Sigmoid colon (tissue), 7 donors: ENCODE measurements around the gene CPSF7. TPM values are rescaled to one million over a fixed set of nuclear protein-coding genes. Genes with fewer than 3 reads are reported as not detected.

Experiments
- DNase-seq: peaks from one replicate; pipeline ENCODE4 v3.0.0-alpha.2; 2019
- H3K27ac ChIP-seq, 4 donors: fragments of 200-600 bp; sonication (generic); one replicate each; pipeline ENCODE4 v1.5.1; 2016 to 2019; ENCODE audit warnings: mild to moderate bottlenecking in 1 of 4
- H3K27me3 ChIP-seq, 3 donors: fragments of 200-600 bp; sonication (generic); one replicate each; pipeline ENCODE4 v1.5.1; 2019; ENCODE audit warnings: mild to moderate bottlenecking in 1 of 3
- H3K36me3 ChIP-seq, 4 donors: fragments of 200-600 bp; sonication (generic); one replicate each; pipeline ENCODE4 v1.5.1; 2016 to 2019
- H3K4me1 ChIP-seq, 4 donors: fragments of 200-600 bp; sonication (generic); one replicate each; pipeline ENCODE4 v1.5.1; 2017 to 2019
- H3K4me3 ChIP-seq, 4 donors: fragments of 200-600 bp; sonication (generic); one replicate each; pipeline ENCODE4 v1.5.1; 2017 to 2019; ENCODE audit warnings: mild to moderate bottlenecking in 2 of 4, moderate library complexity in 1 of 4
- H3K9me3 ChIP-seq, 4 donors: fragments of 200-600 bp in 3 of 4; sonication (generic) in 3 of 4; one replicate each; pipeline versions ENCODE4 v1.5.1 to v1.6.1; 2013 to 2019
- CTCF ChIP-seq, 4 experiments: fragments of 450-650 bp in 3 of 4; fragments of 200-600 bp in 1 of 4; IDR thresholded peaks; one replicate each; pipeline ENCODE4 v1.5.1; 2016 to 2019; ENCODE audit warnings: antibody characterized with exemption in 4 of 4, mild to moderate bottlenecking in 3 of 4, moderate library complexity in 2 of 4
- EP300 ChIP-seq, 4 donors: sonication (generic); formaldehyde crosslinking; IDR thresholded peaks; one replicate each; pipeline ENCODE4 v1.6.1; 2017; ENCODE audit warnings: antibody characterized with exemption in 4 of 4
- POLR2A ChIP-seq, 2 donors: fragments of 450-650 bp; IDR thresholded peaks; one replicate each; pipeline ENCODE4 v1.6.1; 2016; ENCODE audit warnings: antibody characterized with exemption in 2 of 2, mild to moderate bottlenecking in 2 of 2, moderate library complexity in 2 of 2
- POLR2AphosphoS5 ChIP-seq, 4 donors: sonication (generic); formaldehyde crosslinking; IDR thresholded peaks; one replicate each; pipeline ENCODE4 v1.6.1; 2017; ENCODE audit warnings: antibody characterized with exemption in 4 of 4
- WGBS, 2 donors: extraction: QIAGEN DNeasy Blood & Tissue Kit; methylation state at CpG; one replicate each; pipeline ENCODE4 v1.1.7; 2013; 5-methylcytosine and 5-hydroxymethylcytosine counted together
- intact Hi-C: fragments of 100-400 bp; cut with DNase I; formaldehyde crosslinking; loops from one replicate; pipeline ENCODE4 v1.15.1; 2023
- polyA plus RNA-seq, 3 donors: library from polyadenylated mRNA; stranded (reverse); fragments of 200-250 nt; gene quantifications; one replicate each; pipeline ENCODE4 v1.2.3, GENCODE V29; 2013
- total RNA-seq, 4 donors: library from RNA; depleted of rRNA; stranded (reverse); fragments of >200 nt; gene quantifications; one replicate each; pipeline ENCODE4 v1.1.0, GENCODE V29; 2016
- donor health status: healthy with polysubstance abuse.
- donor health status: Bipolar disorder and iron deficiency.
- donor health status: healthy.

The CPSF7 gene
- total RNA-seq: 10 to 100 TPM; 38.2 to 45.4 (median 42.0) TPM
- polyA plus RNA-seq: 10 to 100 TPM; 18.0 to 48.4 (median 19.0) TPM

GRCh38 chr11:61429691-61430582 is at the start of gene CPSF7, which contains the start of gene SDHAF2:
Gene CPSF7, minus strand, starts transcription at chr11:61429975. Its CDS starts 740 bp downstream, at chr11:61429235.
Gene SDHAF2, plus strand, starts transcription at chr11:61430124. Its CDS starts 23 bp downstream, at chr11:61430147.
- DNase-seq: peak; percentile 98
- intact Hi-C loops: loop anchor here (2.0 kb wide), 1 partner anchor 67 kb away; the partner anchor contains the start of gene TMEM138
- TF ChIP-seq POLR2A (IDR thresholded peaks at IDR 0.05): peak; percentile 43 to 50
- TF ChIP-seq EP300 (IDR thresholded peaks at IDR 0.05): peak in 1 of 4 donors; percentile 28
- peak; percentile 54 to 84 (median 80) for TF ChIP-seq POLR2AphosphoS5 (IDR thresholded peaks at IDR 0.05)
- TF ChIP-seq CTCF (IDR thresholded peaks at IDR 0.05): no peak
- Histone ChIP-seq H3K4me3 (peak within 1 kb of the TSS; percentile 82 to 93 (median 86)), H3K27ac (peak within 1 kb of the TSS; percentile 93 to 99 (median 98)), H3K4me1 (peaks cover 0 to 50% (median 43%) of the 10 kb centered on the region in 4 donors), H3K36me3 (peaks cover 15 to 37% (median 28%) of the 10 kb centered on the region in 4 donors), H3K9me3 (no peaks in the 10 kb centered on the region), H3K27me3 (no peaks in the 10 kb centered on the region)
- WGBS, 2 donors: 0 to 1% methylated on average over 82 of the region's 82 CpGs

GRCh38 chr11:61477727-61478148 is 48.0 kb upstream of the CPSF7 start:
- peaks cover 0 to 29% (median 23%) of the 10 kb centered on the region in 4 donors for H3K4me1 ChIP-seq
- 1 to 5% methylated on average over 18 of the region's 18 CpGs for WGBS, 2 donors
- H3K4me3 ChIP-seq: no peak overlapping the region
- peaks cover 0 to 4% (median 0%) of the 10 kb centered on the region in 3 donors for H3K27me3 ChIP-seq
- no peaks in the 10 kb centered on the region for H3K9me3 ChIP-seq
- peak; percentile 79 for DNase-seq
- no peak overlapping the region for H3K27ac ChIP-seq
- intact Hi-C loops: loop anchor here (1.0 to 10.0 kb wide), 2 partner anchors 40 to 157 kb away; no protein-coding TSS in a partner anchor
- H3K36me3 ChIP-seq: no peaks in the 10 kb centered on the region
- no peak for TF ChIP-seq POLR2AphosphoS5 (IDR thresholded peaks at IDR 0.05)
- TF ChIP-seq CTCF (IDR thresholded peaks at IDR 0.05): peak; percentile 81 to 95 (median 92)
- TF ChIP-seq EP300 (IDR thresholded peaks at IDR 0.05): no peak

GRCh38 chr11:61477126-61477525 is 47.4 kb upstream of the CPSF7 start:
- peaks cover 0 to 35% (median 30%) of the 10 kb centered on the region in 4 donors for H3K4me1 ChIP-seq
- no peak overlapping the region for H3K4me3 ChIP-seq
- 20 to 64% methylated on average over 8 of the region's 8 CpGs for WGBS, 2 donors
- H3K9me3 ChIP-seq: no peaks in the 10 kb centered on the region
- TF ChIP-seq EP300 (IDR thresholded peaks at IDR 0.05): no peak
- no peak for TF ChIP-seq POLR2AphosphoS5 (IDR thresholded peaks at IDR 0.05)
- no peak for TF ChIP-seq CTCF (IDR thresholded peaks at IDR 0.05)
- no peak for TF ChIP-seq POLR2A (IDR thresholded peaks at IDR 0.05)
- H3K36me3 ChIP-seq: no peaks in the 10 kb centered on the region
- no peak for DNase-seq
- H3K27me3 ChIP-seq: no peaks in the 10 kb centered on the region
- intact Hi-C loops: loop anchor here (10.0 kb wide), 1 partner anchor 158 kb away; no protein-coding TSS in a partner anchor
- H3K27ac ChIP-seq: no peak overlapping the region

GRCh38 chr11:61476371-61476770 is 46.6 kb upstream of the CPSF7 start:
- Histone ChIP-seq H3K27ac (no peak overlapping the region), H3K4me3 (no peak overlapping the region), H3K27me3 (no peaks in the 10 kb centered on the region), H3K36me3 (peaks cover 0 to under 1% (median 0%) of the 10 kb centered on the region in 4 donors), H3K9me3 (no peaks in the 10 kb centered on the region), H3K4me1 (peaks cover 0 to 39% (median 31%) of the 10 kb centered on the region in 4 donors)
- intact Hi-C loops: loop anchor here (10.0 kb wide), 1 partner anchor 158 kb away; no protein-coding TSS in a partner anchor
- TF ChIP-seq CTCF (IDR thresholded peaks at IDR 0.05): no peak
- DNase-seq: no peak
- WGBS, 2 donors: 95 to 96% methylated on average over 3 of the region's 3 CpGs
